HCT116 (cell line): ENCODE measurements around the gene DNAJC6. TPM values are rescaled to one million over a fixed set of nuclear protein-coding genes. Genes with fewer than 3 reads are reported as not detected.

Source experiments
- ATAC-seq: fragments of 200-7000 bp; cut with Tn5 transposase; 2 replicates; pipeline ENCODE4 v1.9.1; 2020; ENCODE audit warnings: mild to moderate bottlenecking, moderate library complexity
- BruUV-seq: library from RNA; stranded (reverse); fragments of 400-500 nt; replicated peaks from 2 replicates; lab custom pipeline; 2021; lab: Mats Ljungman, UMichigan
- CTCF ChIA-PET: fragments of 300-600 bp; sonication (Branson Sonifier 250); formaldehyde crosslinking; loops from one replicate; lab custom pipeline; 2021; ENCODE audit warnings: antibody characterized with exemption; lab: Charles Lee
- POLR2A ChIA-PET: fragments of 300-600, 350-600 bp; sonication (Branson Sonifier 250); formaldehyde crosslinking; loops from one replicate; lab custom pipeline; 2021; ENCODE audit warnings: antibody characterized with exemption; lab: Charles Lee
- RAD21 ChIA-PET, 2 experiments: fragments of 300-600 bp; sonication (Branson Sonifier 250); formaldehyde crosslinking; loops; one replicate each; lab custom pipeline; 2023; ENCODE audit warnings: low total read pairs in 2 of 2; ENCODE audit not compliant: uncharacterized antibody in 2 of 2, unreplicated experiment in 2 of 2, low non-redundant PET in 1 of 2; lab: Charles Lee
- DNase-seq: peaks from one replicate; pipeline ENCODE4 v3.0.0-alpha.2; 2010; ENCODE audit warnings: low read depth, low spot score
- H2AFZ ChIP-seq: fragments of 200-600 bp; shearing (Covaris generic), sonication (generic); 2 replicates; pipeline ENCODE4 v1.6.1; 2017; ENCODE audit warnings: low read depth, mixed run types, mixed read lengths, antibody characterized with exemption, low read length; ENCODE audit not compliant: poor library complexity, severe bottlenecking
- H3K27ac ChIP-seq: 2 replicates; pipeline ENCODE4 v1.5.1; 2012; ENCODE audit warnings: low read depth, low read length
- H3K27me3 ChIP-seq: fragments of 200-600 bp; sonication (generic); 2 replicates; pipeline ENCODE4 v1.6.1; 2016; ENCODE audit warnings: mixed run types, low read length, mixed read lengths; ENCODE audit not compliant: insufficient read depth
- H3K36me3 ChIP-seq, 2 experiments: fragments of 200-500 bp in 1 of 2; fragments of 200-600 bp in 1 of 2; sonication (Bioruptor generic) in 1 of 2; sonication (generic) in 1 of 2; 2 replicates each; pipeline versions ENCODE4 v1.5.1 to v1.6.1; 2014 to 2016; ENCODE audit warnings: low read length in 2 of 2, inconsistent platforms in 1 of 2, mixed read lengths in 1 of 2, mixed run types in 1 of 2; ENCODE audit not compliant: insufficient read depth in 2 of 2, control insufficient read depth in 1 of 2
- H3K4me1 ChIP-seq, 2 experiments: fragments of 200-600 bp in 1 of 2; sonication (generic) in 1 of 2; 2 replicates each; pipeline versions ENCODE4 v1.5.1 to v1.6.1; 2012 to 2017; ENCODE audit warnings: low read length in 2 of 2, inconsistent platforms in 1 of 2, mild to moderate bottlenecking in 1 of 2, mixed read lengths in 1 of 2, mixed run types in 1 of 2, moderate library complexity in 1 of 2; ENCODE audit not compliant: insufficient read depth in 2 of 2, control insufficient read depth in 1 of 2
- H3K4me2 ChIP-seq: fragments of 200-600 bp; sonication (generic); 2 replicates; pipeline ENCODE4 v1.6.1; 2017; ENCODE audit warnings: mixed run types, low read length, mixed read lengths
- H3K4me3 ChIP-seq, 2 experiments: fragments of 200-600 bp in 1 of 2; sonication (generic) in 1 of 2; replicated peaks in 1 of 2; 2 replicates each; pipeline ENCODE4 v1.5.1; 2011 to 2016; ENCODE audit warnings: low read length in 2 of 2, control low read depth in 1 of 2, low read depth in 1 of 2, mild to moderate bottlenecking in 1 of 2, mixed read lengths in 1 of 2, mixed run types in 1 of 2
- H3K79me2 ChIP-seq: fragments of 200-600 bp; sonication (generic); 2 replicates; pipeline ENCODE4 v1.6.1; 2017; ENCODE audit warnings: mild to moderate bottlenecking, mixed run types, low read length, moderate library complexity, mixed read lengths; ENCODE audit not compliant: insufficient read depth
- H3K9ac ChIP-seq: fragments of 200-600 bp; sonication (generic); 2 replicates; pipeline ENCODE4 v1.6.1; 2016; ENCODE audit warnings: low read length, mixed read lengths
- H3K9me2 ChIP-seq: fragments of 200-600 bp; sonication (generic), shearing (Covaris generic); 2 replicates; pipeline ENCODE4 v1.6.1; 2017; ENCODE audit warnings: mixed run types, mild to moderate bottlenecking, moderate library complexity; ENCODE audit not compliant: insufficient read depth
- H3K9me3 ChIP-seq, 2 experiments: fragments of 200-500 bp in 1 of 2; fragments of 200-600 bp in 1 of 2; sonication (Bioruptor generic) in 1 of 2; sonication (generic) in 1 of 2; 2 replicates each; pipeline ENCODE4 v1.6.1; 2014 to 2017; ENCODE audit warnings: low read length in 2 of 2, mixed read lengths in 2 of 2, inconsistent platforms in 1 of 2, low read depth in 1 of 2, mild to moderate bottlenecking in 1 of 2, mixed run types in 1 of 2, moderate library complexity in 1 of 2; ENCODE audit not compliant: control insufficient read depth in 1 of 2, insufficient read depth in 1 of 2
- H4K20me1 ChIP-seq: fragments of 200-600 bp; sonication (generic), shearing (Covaris generic); 2 replicates; pipeline ENCODE4 v1.6.1; 2017; ENCODE audit warnings: mixed run types, mild to moderate bottlenecking, moderate library complexity; ENCODE audit not compliant: insufficient read depth
- CBX3 ChIP-seq: IDR thresholded peaks from 2 replicates; pipeline ENCODE4 v1.6.1; 2012; ENCODE audit warnings: low read depth
- CEBPB ChIP-seq: IDR thresholded peaks from 2 replicates; pipeline ENCODE4 v1.6.1; 2012; ENCODE audit warnings: low read depth
- CTCF ChIP-seq, 3 experiments: fragments of 200-600 bp in 1 of 3; sonication (generic) in 1 of 3; IDR thresholded peaks in 2 of 3; conservative IDR thresholded peaks in 1 of 3; 2 replicates each; pipeline ENCODE4 v1.5.1; 2012 to 2017; ENCODE audit warnings: low read depth in 2 of 3, low read length in 2 of 3, antibody characterized with exemption in 1 of 3, borderline replicate concordance in 1 of 3, control low read depth in 1 of 3, mild to moderate bottlenecking in 1 of 3, mixed read lengths in 1 of 3, mixed run types in 1 of 3, moderate library complexity in 1 of 3; ENCODE audit not compliant: insufficient read depth in 1 of 3
- EZH2 ChIP-seq: fragments of 200-600 bp; sonication (generic); IDR thresholded peaks from 2 replicates; pipeline ENCODE4 v1.6.1; 2017; ENCODE audit warnings: antibody characterized with exemption, mixed run types
- JUND ChIP-seq: IDR thresholded peaks from 2 replicates; pipeline ENCODE4 v1.6.1; 2012
- MAX ChIP-seq: IDR thresholded peaks from 2 replicates; pipeline ENCODE4 v1.6.1; 2012
- POLR2A ChIP-seq: IDR thresholded peaks from 2 replicates; pipeline ENCODE4 v1.7.0; 2011; ENCODE audit warnings: borderline replicate concordance; ENCODE audit not compliant: insufficient read depth, insufficient read length; ENCODE audit errors: extremely low read depth
- RAD21 ChIP-seq: IDR thresholded peaks from 2 replicates; pipeline ENCODE4 v1.6.1; 2012; ENCODE audit warnings: low read depth, mild to moderate bottlenecking
- SIN3A ChIP-seq: IDR thresholded peaks from 2 replicates; pipeline ENCODE4 v1.6.1; 2012; ENCODE audit warnings: low read depth
- YY1 ChIP-seq: IDR thresholded peaks from 2 replicates; pipeline ENCODE4 v1.6.1; 2011; ENCODE audit warnings: low read length, low read depth, moderate library complexity, mild to moderate bottlenecking; ENCODE audit not compliant: insufficient replicate concordance; ENCODE audit errors: extremely low read depth
- ZFX ChIP-seq: fragments of 450-650 bp; IDR thresholded peaks from 2 replicates; pipeline ENCODE4 v1.6.1; 2017
- intact Hi-C: fragments of 100-400 bp; cut with micrococcal nuclease; formaldehyde crosslinking; loops from 2 replicates; pipeline ENCODE4 v1.10.0; 2022
- total RNA-seq: library from RNA; stranded (reverse); gene quantifications from one replicate; pipeline ENCODE4 v1.2.1, GENCODE V29; 2021; ENCODE audit not compliant: unreplicated experiment
- TF ChIP-seq, protein P1 (sequence below): IDR thresholded peaks from 2 replicates; pipeline ENCODE4 v1.6.1; 2012; ENCODE audit warnings: low read depth

DNAJC6 gene
- total RNA-seq, 1 experiment from 2014 or later = 9.0 TPM

DNA sequence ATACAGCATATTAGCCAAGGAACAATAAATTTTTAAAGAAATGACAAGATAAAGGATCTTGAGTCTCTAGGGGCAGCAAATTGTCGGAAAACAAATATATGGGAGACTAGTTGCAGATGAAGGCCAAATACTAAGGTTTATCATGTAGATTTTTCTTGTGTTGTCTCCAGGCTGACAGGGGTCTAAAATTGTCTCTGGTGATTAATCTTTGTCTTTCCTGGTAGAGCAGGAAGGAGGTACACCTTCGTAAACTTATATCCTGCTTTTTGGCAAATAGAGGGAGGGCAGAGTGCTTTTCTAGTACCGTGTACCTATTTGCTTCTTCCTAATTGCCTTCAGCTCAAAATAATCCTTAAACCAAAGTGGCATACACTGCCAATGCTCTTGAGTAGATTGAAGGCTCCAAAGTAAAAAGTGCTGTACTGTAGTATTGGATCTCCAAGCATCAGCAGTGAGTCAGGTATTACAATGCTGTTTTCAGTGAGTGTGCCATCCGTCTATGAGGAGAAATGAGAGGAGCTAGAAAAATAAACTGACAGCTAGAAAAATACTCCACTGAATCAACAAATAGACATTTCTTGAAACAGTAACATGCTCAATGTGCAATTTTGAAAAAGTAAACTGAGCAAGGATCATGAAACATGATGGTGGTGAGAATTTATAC lies 109.3 kb downstream of the DNAJC6 start:
- Histone ChIP-seq H2AFZ (no peak overlapping the region), H3K4me2 (peak overlapping the region; percentile 95; the same call in 1 of the 2 replicates), H3K9me2 (no peaks in the 10 kb centered on the region), H3K36me3 (no peaks in the 10 kb centered on the region)
- CTCF ChIA-PET = interaction anchor here (1.8 to 1.9 kb wide), 2 partner anchors 12 to 203 kb away, joined by 5 to 13 read pairs; no protein-coding TSS in a partner anchor
- TF ChIP-seq MAX (no peak), YY1 (no peak), CTCF (IDR thresholded peaks at IDR 0.05 in 2 of 3, conservative IDR thresholded peaks at IDR 0.05 in 1 of 3; ENCODE audit: borderline replicate concordance in 1 of 3, insufficient read depth in 1 of 3, low read depth in 2 of 3, low read length in 2 of 3) (no peak), CEBPB (no peak), CBX3 (no peak), POLR2A (no peak), RAD21 (no peak), EZH2 (no peak), ZFX (no peak), SIN3A (no peak), JUND (no peak)
- TF ChIP-seq, protein P1, sequence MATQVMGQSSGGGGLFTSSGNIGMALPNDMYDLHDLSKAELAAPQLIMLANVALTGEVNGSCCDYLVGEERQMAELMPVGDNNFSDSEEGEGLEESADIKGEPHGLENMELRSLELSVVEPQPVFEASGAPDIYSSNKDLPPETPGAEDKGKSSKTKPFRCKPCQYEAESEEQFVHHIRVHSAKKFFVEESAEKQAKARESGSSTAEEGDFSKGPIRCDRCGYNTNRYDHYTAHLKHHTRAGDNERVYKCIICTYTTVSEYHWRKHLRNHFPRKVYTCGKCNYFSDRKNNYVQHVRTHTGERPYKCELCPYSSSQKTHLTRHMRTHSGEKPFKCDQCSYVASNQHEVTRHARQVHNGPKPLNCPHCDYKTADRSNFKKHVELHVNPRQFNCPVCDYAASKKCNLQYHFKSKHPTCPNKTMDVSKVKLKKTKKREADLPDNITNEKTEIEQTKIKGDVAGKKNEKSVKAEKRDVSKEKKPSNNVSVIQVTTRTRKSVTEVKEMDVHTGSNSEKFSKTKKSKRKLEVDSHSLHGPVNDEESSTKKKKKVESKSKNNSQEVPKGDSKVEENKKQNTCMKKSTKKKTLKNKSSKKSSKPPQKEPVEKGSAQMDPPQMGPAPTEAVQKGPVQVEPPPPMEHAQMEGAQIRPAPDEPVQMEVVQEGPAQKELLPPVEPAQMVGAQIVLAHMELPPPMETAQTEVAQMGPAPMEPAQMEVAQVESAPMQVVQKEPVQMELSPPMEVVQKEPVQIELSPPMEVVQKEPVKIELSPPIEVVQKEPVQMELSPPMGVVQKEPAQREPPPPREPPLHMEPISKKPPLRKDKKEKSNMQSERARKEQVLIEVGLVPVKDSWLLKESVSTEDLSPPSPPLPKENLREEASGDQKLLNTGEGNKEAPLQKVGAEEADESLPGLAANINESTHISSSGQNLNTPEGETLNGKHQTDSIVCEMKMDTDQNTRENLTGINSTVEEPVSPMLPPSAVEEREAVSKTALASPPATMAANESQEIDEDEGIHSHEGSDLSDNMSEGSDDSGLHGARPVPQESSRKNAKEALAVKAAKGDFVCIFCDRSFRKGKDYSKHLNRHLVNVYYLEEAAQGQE = no peak
- TF ChIP-seq, all 23 proteins: peak for 0
- no peak overlapping the region for H3K27ac ChIP-seq
- no TSS peak for BruUV-seq
- no peak overlapping the region for H3K4me3 ChIP-seq
- ATAC-seq (no peak), DNase-seq (no peak)
- ChIA-PET RAD21 (no interaction called here), POLR2A (no interaction called here)
- H3K9me3 ChIP-seq = no peaks in the 10 kb centered on the region
- H4K20me1 ChIP-seq = no peaks in the 10 kb centered on the region
- H3K4me1 ChIP-seq = peaks cover 14 to 37% of the 10 kb centered on the region in 2 experiments
- H3K79me2 ChIP-seq = peaks cover 30% of the 10 kb centered on the region
- intact Hi-C loops = no loop called here
- H3K9ac ChIP-seq = no peak overlapping the region
- no peaks in the 10 kb centered on the region for H3K27me3 ChIP-seq
